Hematopoietic multipotent progenitor cell treated with erythropoietin and hydrocortisone succinate and interleukin-3 and kit ligand, for 8 days (in vitro differentiated cells): Measurements from ENCODE around the gene TMPRSS5.
"Not testable (repeated sequence)": the region's sequence is repeated elsewhere in the genome, so short reads cannot be mapped to it uniquely, and the experiment has no call there.

ENCODE experiments used
- DNase-seq: peaks from one replicate; pipeline ENCODE4 v3.0.0-alpha.2; 2015

TMPRSS5 gene

DNA sequence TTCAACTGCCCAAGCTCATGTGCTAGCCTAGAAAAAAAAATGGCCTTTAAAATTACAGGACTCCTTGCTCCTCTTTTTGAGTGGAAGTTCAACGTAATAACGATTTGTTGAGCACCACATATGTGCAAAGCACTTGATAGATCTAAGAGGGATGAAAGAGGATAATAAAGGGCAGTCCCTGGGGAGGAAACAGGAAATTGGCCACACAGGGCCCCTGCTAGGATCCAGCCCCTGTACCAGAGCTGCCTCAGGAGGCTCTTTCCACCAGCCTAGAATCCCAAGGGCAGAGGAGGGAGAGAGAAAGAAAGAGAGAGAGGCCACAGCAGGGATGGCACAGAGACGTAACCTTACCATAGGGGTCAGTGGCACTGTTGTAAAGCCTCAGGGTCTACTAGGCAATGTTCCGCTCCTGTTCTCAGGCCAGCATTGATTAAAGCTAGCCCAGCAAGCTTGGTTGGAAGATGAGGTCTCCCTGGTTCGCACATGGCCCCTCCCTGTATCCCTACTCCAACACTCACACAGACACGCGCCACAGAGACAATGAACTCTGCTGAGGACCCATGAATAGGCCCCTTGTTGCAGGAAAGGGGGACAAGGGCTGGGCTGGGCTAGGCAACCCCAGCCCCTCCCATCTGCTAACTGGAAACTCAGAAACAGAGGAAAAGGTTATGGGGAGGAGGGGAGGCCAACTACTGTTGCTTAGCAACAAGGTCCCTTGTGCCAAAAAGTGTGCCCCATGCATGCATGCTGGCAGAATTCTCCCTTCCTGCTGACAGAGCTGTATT is at the start of gene TMPRSS5:
Gene TMPRSS5, minus strand, starts transcription at position 438 of the 785 bp plus-strand sequence. Its CDS starts 84 bp downstream, at position 354.
- DNase-seq = no peak

DNA sequence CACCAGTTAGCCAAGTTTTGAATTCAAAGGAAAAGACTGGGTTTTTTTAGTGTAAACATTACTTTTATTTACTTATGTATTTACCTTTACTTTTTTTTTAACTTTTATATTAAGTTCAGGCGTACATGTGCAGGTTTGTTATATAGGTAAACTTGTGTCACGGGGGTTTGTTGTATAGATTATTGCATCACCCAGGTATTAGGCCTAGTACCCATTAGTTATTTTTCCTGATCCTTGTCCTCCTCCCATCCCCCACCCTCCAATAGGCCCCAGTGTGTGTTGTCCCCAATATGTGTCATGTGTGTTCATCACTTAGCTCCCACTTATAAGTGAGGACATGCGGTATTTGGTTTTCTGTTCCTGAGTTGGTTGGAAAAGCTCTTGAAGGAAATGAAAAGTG is 46.8 kb upstream of the TMPRSS5 start:
- no peak for DNase-seq

DNA sequence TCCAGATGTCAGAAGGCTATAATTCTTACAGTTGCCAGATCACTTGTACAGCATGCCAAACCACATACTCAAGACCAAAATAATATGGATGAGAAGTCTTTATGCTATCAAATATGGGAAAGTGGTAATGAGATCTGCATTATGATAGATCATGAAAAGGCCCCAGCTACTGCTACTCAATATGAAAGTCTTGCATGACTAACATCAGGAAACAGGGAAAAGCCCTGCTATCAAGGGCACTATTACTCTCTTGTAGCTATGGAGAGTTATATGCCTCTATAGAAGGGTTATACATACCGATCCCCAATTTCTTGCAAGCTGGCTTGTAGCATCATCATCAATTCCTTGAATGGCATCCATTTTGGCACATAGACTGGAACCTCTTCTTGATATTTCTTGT is 30.2 kb upstream of the TMPRSS5 start:
- DNase-seq = no peak

DNA sequence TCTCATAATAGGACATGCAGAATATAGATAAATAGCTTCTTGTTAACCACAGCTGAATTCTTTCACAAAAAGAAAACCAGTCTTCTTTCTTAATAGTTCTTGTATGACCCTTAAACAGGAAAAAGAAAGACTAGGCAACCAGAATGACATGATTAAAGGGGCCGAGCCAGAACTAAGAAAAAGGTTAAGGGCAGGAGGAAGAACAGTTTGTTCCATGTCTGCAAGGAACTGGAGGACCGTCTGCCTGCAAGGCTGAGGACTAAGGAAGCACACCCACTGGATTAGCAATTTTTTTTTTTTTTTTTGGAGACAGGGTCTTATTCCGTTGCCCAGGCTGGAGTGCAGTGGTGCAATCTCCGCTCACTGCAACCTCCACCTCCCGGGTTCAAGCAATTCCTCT is 26.0 kb upstream of the TMPRSS5 start:
- DNase-seq = no peak

DNA sequence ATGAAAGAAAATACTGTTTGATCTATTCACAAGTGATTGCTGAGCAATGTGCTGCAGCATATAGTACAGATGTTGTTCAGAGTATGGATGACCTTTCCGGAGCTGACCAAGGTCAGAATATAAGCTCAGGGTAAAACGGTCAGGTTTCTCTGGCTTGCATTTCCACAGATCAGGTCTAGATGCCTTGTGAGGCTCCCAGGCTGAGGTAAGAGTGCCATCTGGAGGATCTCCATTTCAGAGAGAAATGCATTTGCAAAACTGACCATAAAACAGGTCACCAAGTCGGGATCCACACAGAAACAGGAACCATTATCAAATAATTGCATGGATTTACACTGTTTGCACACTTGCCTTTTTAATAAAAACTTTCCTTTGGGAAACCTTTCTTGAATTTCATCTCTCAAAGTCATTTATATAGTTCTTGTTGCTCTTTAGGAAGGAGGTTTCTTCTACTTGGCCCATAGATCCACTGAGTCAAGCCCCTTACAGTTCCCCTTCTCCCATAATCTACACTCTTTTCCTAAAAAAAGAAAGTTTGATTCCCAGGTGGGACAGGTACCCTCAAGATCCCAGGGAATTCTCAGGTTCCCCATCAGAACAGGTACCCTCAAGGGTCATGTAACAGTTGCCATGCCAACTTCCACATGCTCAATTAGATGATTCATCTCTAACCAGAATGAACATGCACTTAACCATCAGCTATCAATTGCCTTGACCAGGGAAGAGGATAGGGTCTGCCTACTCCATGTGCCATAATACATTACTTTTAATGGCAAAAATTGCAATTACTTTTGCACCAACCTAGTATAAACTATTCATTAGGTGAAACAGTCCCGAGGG is 25.0 kb upstream of the TMPRSS5 start:
- peak; percentile 43 for DNase-seq

DNA sequence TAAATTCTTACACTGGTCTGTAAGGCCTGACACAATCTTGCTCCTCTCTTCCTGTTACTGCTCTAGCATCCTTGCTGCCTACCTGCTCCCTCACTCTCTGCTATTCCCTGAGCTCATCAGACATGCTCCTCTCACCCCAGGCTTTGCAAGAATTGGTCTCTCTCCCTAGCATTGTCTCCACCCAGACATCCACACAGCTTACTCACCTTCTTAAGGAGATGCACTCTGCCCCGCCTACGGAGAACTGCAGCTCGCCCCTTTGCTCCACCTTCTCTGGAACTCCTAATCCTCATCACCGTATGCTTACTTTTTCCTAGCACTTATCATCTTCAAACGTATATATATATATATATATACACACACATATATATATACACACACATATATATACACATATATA is 23.3 kb upstream of the TMPRSS5 start:
- no peak for DNase-seq

DNA sequence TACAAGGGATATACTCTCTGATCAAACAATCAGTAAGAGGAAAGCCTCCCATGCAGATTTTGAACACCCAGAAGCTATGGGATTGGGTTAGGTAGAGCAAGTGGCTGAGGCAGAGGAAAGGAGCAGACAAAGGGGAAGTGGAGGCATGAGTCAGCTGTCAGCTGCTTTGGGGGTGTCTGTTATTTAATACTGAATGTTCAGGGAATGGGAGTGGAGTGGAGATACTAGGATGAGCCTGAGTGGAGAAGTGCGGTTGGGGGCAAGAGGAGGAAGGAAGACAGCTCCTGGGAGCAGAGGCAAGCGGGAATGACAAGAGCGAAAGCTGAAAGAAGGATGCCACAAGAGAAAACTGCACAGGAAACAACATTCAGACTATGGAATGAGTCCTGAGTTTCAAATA is 22.7 kb upstream of the TMPRSS5 start:
- no peak for DNase-seq

DNA sequence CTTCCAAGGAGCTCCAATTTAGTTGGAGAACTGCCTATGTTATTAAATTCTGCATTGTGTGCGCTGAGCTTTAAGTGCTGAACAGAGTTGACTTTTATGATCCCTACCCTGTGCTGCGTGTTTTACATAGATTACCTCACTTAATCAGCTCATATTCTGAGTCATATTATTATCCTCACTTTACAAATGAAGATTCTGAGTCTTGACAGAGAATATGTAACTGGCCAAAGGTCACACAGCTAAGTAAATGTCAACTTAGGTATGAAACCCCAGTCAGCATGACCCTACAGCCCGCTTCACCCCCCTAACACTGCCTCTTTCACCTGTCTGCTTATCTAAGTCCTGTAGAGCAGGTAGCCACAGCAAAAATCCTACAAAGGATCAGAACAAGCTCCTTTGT is 19.8 kb upstream of the TMPRSS5 start:
- no peak for DNase-seq

DNA sequence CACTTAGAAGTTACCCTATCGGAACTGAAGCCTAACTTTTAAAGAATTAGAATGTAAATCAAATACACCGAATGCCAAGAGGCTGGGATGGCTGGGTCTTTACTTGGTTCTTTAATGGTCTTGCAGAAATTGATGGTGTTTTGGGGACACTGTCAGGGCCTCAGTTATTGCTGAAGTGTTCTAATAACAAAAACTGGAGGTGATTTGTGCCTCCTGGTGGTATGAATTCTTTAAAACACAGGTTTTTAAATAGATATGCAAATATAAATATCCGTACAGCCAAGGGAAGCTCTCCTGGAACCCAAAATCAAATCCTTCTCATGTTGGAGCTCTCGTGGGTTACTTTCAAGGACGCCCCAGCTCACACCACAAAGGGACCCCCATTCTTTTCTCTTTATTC is 19.3 kb upstream of the TMPRSS5 start:
- DNase-seq = no peak

DNA sequence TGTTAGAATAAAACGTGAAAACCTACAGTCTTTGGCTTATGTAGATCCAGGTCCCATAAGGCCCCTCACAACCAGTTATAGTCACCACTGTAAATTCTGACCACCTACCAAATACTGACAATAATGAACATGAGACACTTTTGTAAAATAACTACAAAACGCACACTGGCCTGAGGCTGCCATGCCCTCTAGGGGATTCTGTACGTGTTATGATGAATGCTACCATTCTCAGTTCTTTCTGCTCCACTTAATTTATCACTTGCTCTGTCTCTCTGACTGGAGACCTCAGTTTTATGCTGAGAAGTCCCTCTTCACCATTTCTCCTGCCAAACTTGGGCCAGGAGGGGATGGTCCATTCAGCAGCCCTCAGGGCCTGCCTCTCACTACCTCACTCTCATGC is 18.7 kb upstream of the TMPRSS5 start:
- no peak for DNase-seq

DNA sequence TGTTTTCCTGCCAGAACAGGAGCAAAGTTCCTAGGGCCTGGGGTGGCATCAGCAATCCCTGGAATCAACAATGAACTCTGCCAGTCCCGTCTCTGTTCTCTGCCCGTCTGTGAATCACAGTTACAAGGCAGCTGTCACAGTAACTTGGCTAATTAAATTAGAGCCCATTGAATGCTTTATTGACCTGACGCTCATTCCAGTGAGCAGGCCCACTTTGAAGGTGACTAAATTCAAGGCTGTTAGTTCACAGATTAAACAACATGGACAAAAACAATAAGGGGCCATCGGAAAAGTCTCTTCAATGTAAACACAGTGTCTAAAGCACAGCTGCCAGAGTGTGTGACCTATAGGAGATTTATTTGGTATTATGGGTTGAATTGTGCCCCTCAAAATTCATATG is 17.7 kb upstream of the TMPRSS5 start:
- no peak for DNase-seq

DNA sequence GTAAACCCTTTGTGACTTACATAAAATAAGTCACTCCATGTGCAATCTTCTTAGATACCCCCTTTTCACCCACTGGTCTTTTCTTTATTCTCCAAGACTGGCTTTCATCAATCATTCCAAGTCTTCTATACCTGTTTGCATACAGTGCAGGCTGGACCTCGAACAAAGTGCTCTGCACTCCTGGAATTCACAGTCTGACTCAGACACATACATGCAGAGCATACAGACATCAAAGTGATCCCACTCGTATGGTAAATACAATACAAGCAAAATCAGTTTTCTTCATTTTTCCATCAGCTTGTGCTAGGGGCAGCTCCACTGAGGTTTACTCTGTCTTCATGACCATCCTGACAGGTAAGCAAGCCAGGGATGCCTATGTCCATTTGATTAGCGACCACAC is 16.8 kb upstream of the TMPRSS5 start:
- DNase-seq = no peak

DNA sequence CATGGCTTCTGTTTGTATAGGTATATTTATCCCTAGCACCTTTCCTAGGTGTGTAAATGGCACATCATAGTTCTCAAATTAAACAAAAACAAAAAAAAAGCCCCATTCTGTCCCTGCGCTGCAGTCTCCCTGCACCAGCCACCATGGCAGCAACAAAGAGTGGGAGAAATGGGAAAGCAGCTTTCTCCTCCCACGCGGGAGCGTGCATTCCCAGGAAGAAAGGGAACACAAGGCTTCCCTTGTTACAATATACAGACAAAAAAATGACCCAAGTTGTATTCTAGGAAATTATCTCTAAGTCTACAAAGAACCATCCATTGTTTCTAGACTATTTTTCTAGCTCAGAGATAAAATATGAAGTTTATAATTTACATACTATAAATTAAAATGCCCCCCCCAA is 16.1 kb upstream of the TMPRSS5 start:
- no peak for DNase-seq

DNA sequence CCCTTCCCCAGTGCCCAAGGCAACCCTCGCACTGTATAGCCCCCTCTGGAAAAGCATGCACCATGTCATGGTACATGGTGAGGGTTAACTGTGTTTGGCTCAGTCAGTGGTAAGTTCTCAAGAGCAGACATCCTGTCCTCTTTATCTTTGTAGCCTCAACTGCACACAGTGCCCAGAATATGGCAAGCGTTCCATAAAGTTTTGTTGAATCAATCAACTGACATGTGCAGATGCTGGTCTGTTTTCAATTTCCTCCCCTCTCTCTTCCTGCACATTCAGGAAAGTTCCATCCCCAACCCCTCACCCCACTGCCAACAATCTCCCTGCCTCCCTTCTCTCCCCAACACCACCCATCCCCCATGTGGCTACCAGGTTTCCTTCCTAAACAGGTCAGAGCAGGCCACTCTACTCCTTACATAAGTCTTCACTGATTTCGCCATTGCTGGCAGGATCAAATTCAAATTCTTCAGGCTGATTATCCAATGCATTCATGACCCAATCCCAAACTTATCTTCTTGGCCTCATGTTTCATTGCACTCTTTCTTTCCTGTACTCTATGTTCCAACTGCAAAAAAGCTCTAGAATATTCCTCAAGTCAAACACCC is 15.5 kb upstream of the TMPRSS5 start:
- no peak for DNase-seq

DNA sequence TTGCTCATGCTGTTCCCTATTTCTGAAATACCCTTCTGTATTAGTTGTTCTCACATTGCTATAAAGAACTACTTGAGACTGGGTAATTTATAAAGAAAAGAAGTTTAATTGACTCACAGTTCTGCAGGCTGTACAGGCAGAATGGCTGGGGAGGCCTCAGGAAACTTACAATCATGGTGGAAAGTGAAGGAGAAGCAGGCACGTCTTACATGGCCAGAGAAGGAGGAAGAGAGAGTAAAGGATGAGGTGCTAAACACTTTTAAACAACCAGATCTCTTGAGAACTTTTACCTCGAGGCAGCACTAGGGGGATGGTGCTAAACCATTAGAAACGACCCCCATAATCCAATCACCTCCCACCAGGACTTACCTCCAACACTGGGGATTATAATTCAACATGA is 14.4 kb upstream of the TMPRSS5 start:
- DNase-seq = not testable (repeated sequence)

DNA sequence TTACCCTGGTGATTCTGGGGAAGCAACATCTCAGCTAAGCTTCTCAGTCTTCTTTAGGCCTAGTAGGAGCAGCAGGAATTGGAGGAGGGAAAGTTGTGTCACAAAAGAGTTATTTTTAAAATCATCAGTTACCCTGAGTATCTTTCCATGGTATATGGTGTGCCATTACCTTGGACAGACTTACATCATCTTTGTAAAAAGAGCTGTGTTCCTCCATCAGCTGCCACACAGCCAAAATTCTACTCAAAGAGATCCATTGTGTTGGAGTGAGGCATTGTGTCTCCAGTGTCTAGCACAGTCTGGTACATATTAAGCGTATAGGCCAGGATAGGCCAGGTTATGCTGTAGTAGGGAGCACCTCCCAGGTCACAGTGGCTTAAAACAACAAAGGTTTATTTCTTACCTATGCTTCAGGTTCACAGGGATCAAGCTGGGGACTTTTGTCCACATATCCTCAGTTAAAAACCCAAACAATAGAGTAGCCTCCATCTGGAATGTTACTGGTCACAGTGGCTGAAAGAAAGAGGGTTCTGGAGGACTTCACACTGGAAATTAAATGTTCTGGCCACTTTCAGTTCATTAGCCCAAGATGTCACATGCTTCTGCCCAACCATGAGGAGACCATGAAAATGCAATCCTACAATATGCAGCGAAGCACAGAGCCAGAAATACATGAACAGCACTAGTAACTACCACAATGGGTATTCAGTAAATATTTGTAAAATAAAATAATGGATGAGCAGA is 9.9 kb upstream of the TMPRSS5 start:
- DNase-seq = no peak

DNA sequence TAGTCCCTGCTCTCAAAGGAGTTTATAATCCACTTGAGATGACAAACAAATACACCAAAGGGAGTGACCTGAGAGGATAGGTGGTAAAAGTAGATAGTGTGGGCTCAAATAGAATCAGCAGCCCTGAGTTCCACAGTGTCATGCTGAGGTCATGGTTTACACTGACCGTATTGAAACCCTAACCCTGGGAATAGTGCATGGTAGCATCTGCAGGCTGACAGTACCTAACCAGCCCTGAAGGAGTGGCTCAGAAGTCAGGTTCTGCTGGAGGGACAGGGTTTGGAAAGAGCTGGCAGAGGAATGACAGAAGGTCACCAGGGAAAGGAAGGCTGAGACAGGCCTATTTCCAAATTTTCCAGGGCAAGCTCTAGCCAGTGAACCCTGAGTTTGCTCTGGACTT is 9.2 kb upstream of the TMPRSS5 start:
- DNase-seq = no peak

DNA sequence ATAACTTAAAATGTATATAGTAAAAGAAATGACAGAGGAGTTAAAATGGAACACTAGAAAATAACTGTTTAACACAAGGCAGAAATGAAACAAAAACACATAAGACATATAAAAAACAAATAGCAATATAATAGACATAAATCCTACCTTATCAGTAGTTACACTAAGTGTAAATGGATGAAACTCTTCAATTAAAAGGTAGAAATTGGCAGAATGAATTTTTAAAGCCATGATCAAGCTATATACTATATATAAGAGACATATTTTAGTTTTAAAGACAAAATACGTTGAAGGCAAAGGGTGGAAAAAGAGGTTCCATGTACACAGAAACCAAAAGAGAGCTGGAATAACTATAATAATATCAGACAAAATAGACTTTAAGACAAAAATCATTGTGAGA is 4.9 kb upstream of the TMPRSS5 start:
- DNase-seq = no peak

DNA sequence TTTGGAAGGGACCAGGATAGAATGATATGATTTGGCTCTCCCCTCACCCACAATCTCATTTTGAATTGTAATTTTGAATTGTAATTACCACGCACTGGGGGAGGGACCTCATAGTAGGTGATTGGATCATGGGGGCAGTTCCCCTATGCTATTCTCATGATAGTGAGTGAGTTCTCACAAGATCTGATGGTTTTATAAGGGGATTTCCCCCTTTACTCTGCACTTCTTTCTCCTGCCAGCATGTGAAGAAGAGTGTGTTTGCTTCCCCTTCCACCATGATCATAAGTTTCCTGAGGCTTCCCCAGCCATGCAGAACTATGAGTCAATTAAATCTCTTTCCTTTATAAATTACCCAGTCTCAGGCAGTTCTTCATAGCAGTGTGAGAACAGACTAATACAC is 2.6 kb downstream of the TMPRSS5 start:
- not testable (repeated sequence) for DNase-seq

DNA sequence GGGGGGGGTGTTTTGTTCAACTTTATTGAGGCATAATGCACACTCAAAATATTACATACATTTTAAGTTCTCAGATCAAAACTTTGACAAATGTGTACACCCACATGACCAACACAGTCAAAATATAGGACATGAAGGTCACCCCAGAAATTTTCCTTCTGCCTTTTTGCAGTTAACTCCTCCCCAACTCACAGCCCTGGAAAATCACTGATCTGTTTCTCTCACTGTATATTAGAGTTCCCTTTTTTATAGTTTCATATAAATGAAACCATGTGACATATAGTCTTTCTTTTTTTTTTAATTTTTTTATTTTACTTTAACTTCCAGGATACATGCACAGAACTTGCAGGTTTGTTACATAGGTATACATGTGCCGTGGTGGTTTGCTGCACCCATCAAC is 4.6 kb downstream of the TMPRSS5 start:
- DNase-seq = no peak

DNA sequence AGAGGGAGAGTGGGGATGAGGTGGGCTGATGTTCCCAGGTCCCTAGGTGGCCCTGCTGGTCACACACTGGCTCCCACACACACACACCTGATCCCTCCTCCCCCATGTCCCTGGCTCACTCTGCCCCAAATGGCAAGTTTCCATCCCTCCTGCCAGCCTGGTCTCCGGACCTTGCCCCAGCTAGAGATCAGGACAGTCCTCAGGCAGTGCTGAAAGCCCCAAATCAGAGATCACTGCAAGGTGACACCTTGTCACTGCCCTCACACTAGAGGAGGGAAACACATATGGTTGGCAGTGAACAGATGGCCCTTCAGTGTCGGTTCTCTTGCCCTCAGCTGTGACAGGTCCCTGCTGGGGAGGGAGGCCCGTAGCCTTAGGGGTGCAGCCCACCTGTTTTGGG is 7.6 kb downstream of the TMPRSS5 start:
- DNase-seq = no peak

DNA sequence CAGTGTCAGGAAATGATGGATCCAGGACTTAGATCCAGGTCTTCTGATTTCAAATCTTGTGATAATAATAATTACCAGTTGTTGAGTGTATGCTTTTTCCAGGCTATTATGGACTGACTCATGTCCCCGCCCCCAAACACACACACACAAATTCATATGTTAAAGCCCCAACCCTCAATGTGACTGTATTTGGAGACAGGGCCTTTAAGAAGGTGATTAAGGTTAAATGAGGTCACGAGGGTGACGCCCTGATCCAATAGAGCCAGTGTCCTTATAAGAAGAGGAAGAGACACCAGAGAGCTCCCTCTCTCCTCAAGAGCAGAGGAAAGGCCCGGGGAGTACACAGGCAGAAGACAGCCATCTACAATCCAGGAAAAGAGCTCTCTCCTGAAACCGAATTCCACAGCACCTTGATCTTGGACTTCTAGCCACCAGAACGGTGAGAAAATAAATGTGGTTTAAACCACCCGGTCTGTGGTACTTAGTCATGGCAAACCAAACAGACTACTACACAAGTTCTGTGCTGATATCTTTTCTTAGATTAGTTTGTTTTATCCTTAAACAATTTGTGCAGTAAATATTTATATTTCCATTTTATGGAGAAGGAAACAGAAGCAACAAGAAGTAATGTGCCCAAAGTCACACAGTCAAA is 8.2 kb downstream of the TMPRSS5 start:
- no peak for DNase-seq

DNA sequence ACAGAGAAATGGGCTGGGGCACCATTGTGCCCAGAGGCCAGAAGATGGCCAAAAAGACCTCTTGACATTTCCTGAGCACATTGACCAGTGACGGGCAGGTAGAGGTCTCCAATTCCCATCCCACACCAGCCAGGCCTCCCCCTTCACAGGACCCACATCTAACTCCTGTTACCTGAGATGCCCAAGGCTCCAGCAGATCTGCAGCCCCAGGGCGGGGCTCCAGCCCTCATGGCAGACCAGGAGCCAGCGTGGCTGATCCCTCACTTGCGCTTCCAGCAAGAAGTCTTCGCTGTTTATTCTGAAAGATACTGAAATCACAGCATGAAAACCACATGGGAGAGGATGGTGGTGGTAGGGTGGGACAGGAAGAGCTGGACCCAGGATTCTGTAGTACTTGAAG is 9.0 kb downstream of the TMPRSS5 start:
- DNase-seq = no peak
